ENCODE measurements around the gene BCAS3.
"Not testable (repeated sequence)": the region's sequence is repeated elsewhere in the genome, so short reads cannot be mapped to it uniquely, and the experiment has no call there.

Gene BCAS3

GRCh38 chr17:61237275-61237674 is 559.6 kb downstream of the BCAS3 start:
- DNase-seq: no peak

GRCh38 chr17:61238455-61238933 is 560.8 kb downstream of the BCAS3 start:
- no peak for DNase-seq

GRCh38 chr17:61239327-61239726 is 561.7 kb downstream of the BCAS3 start:
- no peak for DNase-seq

- no peak for DNase-seq
Measured at GRCh38 chr17:61239953-61240352, 562.3 kb downstream of the BCAS3 start.

- no peak for DNase-seq
Measured at GRCh38 chr17:61240851-61241468, 563.3 kb downstream of the BCAS3 start.

- DNase-seq: not testable (repeated sequence)
Measured at GRCh38 chr17:61244988-61245387, 567.3 kb downstream of the BCAS3 start.

- no peak for DNase-seq
Measured at GRCh38 chr17:61245706-61246135, 568.1 kb downstream of the BCAS3 start.

GRCh38 chr17:61247439-61247838 is 569.8 kb downstream of the BCAS3 start:
- no peak for DNase-seq

- DNase-seq: no peak
Measured at GRCh38 chr17:61248399-61248798, 570.7 kb downstream of the BCAS3 start.

GRCh38 chr17:61249649-61250299 is 572.1 kb downstream of the BCAS3 start:
- DNase-seq: no peak

GRCh38 chr17:61250335-61250890 is 572.8 kb downstream of the BCAS3 start:
- DNase-seq: no peak

- peak; percentile 33 for DNase-seq
Measured at GRCh38 chr17:61251939-61252865, 574.6 kb downstream of the BCAS3 start.

- no peak for DNase-seq
Measured at GRCh38 chr17:61253362-61253761, 575.7 kb downstream of the BCAS3 start.

- DNase-seq: no peak
Measured at GRCh38 chr17:61253937-61254574, 576.4 kb downstream of the BCAS3 start.

GRCh38 chr17:61254904-61255303 is 577.3 kb downstream of the BCAS3 start:
- no peak for DNase-seq

- DNase-seq: no peak
Measured at GRCh38 chr17:61255647-61256046, 578.0 kb downstream of the BCAS3 start.

GRCh38 chr17:61259360-61259759 is 581.7 kb downstream of the BCAS3 start:
- DNase-seq: no peak

GRCh38 chr17:61260071-61260797 is 582.6 kb downstream of the BCAS3 start:
- no peak for DNase-seq

- DNase-seq: no peak
Measured at GRCh38 chr17:61261001-61261637, 583.5 kb downstream of the BCAS3 start.

- no peak for DNase-seq
Measured at GRCh38 chr17:61265397-61265796, 587.7 kb downstream of the BCAS3 start.

GRCh38 chr17:61267847-61268246 is 590.2 kb downstream of the BCAS3 start:
- no peak for DNase-seq
